COLO668 (cell line): ENCODE data around the gene INKA1.

Experiments
- DNase-seq: peaks from one replicate; lab custom pipeline; 2025; ENCODE audit not compliant: unreplicated experiment; lab: John Stamatoyannopoulos, UW

INKA1 gene

DNA sequence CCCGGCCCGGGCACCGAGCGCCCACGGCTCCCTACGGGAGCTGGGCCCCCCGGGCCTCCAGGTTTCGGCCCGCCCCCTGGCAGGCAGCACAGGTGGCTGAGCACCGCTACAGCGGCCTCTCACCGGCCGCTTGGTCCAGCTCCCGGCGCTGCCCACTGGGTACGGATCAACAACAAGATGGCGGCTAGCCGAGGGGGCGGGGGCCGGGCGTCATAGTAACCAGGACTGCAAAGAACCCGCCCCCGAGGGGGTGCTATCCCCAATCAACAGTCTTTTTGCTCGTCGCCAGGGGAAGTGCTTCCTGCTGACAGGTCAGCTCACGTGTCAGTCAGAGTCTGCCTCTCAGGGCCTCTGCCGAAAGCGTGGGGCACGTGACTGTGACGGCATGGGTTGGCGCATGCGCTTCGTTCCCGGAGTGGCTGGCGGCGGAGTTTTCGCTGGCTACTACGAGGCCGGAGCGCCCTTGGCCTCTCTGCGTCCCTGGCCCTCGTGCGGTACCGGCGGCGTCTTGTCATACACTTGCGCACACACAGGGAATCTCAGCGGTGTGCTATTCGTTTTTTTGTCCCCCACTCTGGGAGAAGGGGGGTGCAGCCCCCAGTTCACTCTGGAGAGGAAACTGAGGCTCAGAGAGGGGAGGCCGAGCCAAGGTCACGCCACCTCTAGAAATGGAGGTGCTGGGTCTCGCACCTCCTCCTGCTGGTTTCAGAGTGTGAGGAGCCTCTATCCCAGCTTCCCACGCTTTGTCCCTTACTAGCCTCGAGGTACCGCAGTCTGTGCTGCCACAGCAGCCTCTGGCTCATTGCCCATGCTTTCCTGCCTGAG, 16.5 kb upstream of the INKA1 start, which contains the start of gene IP6K1:
Gene IP6K1 (minus strand): TSS at position 186 of the 825 bp plus-strand sequence. CDS start 38,502 bp downstream, outside the sequence.
- DNase-seq = peak; percentile 97

DNA sequence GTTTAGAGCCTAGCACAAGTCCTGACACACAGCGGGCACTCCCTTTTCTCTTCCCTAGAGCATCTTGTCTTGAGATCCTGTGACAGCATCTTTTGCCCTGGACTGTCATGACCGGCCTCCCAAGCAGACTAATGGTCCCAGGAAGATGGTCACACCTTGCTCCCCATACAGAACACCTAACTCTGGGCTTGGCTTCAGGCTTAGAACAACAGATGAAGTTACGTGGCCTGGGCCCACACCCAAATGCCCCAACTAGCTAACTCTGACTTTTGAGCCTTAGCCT, 15.9 kb upstream of the INKA1 start:
- DNase-seq = no peak

DNA sequence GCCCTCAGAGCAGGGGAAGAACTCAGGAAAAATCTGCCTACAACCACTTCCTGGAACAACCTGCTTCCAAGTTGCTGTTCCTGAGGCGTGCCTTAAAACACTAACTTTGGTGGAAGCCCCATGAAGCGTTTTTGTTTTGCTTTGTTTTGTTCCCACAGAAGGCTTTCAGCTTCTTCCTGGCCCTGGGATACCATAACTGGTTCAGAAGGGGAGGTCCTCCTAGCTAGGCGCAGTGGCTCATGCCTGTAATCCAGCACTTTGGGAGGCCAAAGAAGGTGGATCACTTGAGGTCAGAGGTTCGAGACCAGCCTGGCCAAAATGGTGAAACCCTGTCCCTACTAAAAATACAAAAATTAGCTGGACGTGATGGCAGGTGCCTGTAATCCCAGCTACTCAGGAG, 15.5 kb upstream of the INKA1 start:
- DNase-seq = no peak

DNA sequence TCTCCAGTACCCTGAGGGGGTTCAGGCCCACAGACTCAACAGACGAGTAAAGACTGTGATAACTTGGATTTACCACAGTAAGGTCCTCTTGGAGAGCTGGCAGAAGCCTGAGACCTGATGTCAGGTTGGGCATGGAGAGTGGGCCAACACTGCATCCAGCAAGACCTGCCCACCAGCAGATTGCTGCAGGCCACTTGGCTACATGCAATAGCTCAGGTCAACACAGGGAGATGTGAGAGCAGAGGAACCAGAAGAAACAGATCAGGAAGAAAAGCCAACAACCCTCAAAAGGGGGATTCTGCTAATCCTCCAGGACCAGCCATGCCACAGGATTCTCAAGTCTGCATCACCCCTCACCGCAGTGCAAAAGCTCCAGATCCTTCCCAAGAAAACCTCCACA, 15.0 kb upstream of the INKA1 start:
- no peak for DNase-seq

DNA sequence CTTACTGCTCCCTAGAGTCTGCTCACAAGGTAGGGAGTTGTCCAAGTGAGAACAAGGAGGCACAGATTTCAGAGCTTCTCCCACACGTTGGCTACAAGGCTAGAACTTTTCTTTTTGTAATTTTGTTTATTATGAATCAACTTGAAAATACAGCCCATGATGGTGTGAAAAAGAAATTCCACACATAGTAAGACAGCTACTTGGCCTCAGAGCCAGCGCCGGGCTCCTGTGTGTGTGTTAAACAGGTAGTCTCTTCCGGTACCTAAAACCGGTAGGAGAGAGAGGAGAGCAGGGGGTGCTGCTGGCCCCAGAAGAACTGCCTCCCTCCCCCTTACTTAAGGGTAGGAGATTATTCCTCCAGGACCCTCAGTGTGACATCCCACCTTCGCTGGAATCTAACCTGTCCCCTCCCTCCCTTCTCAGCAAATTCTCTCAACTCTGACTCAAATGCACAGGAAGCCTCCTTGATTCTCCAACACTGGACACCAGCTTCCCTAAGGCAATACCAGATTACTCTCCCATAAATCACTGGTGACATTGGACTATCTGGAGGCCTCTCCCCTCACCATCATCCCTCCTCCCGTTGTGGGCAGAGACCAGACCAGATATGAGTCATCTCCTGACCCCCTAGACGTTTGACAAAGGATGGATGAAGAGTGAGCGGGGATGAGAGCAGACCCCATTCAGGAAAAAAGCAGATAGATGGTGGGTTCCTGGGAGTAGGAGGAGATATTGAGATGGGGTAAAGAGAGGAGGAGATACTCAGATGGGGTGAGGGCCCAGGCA, 12.2 kb upstream of the INKA1 start:
- DNase-seq = no peak

DNA sequence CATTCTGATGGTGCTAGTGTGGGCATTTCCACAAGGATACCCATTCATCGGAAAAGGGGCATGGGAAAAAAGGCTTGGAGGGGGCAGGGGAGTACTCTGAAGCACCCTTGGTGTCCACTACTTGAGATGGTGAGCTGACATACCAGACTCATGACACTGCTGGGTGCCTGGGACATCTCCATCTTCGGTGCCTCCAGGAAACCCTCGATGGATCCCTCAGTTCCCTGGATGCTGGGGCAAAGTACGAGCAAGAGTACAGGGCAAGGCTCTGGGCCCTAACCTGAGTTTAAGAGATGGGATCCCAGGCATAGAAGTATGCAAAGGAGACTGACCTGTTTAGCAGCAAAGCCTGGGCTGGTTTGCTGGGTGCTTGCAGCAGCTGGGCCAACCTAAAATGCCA, 11.5 kb upstream of the INKA1 start:
- DNase-seq = no peak

DNA sequence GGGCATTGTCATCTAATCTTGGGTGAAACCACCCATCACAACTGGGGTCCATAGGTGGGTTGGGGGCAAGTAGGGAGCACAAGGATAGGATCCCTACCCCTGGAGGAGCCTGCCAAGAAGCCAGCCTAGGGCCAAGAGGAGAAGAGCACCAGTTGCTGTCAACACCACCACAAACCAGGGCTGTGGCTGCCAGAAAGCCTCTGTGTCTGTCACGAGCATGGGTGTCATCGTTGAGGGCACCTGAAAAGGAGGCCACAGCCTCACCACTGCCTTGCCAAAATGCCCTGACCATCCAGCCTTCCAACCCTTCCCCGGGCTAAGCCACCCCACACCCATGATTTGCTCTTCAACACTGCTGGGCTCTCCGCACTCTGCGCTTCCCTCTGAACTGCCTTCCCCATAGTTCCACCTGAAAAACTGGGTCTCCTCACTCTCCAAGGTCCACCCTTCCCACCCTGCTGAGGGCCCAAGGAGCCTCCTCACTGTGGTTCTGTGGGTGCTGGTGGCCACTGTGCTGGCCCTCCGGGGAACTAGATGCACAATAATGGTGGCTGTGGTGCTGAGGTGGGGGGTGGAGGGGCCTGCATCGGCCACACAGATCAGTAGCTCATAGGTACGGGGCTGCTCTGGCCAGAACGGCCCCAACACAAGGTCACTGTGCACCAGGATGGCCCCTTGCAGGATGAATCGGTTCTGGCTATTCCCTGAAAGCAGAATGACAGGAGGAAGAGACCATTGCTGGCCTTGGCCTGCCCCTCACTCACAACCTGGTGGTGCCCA, 10.5 kb upstream of the INKA1 start:
- no peak for DNase-seq

DNA sequence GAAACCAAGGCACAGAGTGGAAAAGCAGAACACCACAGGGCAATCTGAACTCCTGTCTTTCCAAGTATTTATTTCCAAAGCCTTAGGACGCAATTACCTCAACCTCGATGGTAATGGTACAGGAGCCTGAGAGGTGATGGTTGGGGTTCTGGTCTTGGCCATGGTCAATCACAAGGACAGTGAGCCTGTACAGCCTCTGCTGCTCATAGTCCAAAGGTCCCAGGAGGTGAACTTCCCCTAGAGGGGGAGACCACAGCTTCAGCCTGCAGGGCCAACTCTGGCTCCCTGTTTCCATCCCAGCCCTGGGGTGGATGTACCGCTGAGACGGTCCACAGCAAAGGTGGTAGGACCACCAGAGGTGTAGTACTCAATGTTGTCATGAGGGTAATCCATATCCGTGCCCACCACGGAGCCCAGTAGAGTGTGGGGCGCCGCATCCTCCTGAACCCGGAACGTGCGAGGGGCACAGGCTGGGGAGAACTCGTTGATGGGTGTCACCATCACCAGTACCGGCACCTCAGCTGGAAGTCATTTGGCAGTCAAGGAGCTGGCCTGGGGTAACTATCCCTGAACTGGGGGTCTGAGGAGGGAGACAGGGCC, 9.5 kb upstream of the INKA1 start:
- no peak for DNase-seq

DNA sequence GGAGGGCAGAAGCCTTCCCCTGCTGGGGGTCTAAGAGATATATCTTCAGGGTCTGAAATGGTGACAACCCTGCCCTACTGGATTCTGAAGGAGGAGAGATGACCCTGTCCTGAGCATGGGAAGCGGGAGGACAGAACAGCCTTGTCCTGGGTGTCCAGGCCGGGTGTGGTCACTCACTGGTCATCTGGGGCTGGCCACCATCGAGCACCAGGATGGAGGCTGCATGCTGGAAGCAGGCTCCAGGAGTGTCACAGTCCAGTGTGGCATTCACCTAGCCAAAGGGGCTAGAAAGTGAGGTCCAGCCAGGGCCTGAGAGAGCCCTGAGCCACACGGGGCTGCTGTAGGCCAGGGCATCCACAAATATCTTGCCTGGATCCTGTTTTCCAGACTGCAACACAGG, 8.6 kb upstream of the INKA1 start:
- no peak for DNase-seq

DNA sequence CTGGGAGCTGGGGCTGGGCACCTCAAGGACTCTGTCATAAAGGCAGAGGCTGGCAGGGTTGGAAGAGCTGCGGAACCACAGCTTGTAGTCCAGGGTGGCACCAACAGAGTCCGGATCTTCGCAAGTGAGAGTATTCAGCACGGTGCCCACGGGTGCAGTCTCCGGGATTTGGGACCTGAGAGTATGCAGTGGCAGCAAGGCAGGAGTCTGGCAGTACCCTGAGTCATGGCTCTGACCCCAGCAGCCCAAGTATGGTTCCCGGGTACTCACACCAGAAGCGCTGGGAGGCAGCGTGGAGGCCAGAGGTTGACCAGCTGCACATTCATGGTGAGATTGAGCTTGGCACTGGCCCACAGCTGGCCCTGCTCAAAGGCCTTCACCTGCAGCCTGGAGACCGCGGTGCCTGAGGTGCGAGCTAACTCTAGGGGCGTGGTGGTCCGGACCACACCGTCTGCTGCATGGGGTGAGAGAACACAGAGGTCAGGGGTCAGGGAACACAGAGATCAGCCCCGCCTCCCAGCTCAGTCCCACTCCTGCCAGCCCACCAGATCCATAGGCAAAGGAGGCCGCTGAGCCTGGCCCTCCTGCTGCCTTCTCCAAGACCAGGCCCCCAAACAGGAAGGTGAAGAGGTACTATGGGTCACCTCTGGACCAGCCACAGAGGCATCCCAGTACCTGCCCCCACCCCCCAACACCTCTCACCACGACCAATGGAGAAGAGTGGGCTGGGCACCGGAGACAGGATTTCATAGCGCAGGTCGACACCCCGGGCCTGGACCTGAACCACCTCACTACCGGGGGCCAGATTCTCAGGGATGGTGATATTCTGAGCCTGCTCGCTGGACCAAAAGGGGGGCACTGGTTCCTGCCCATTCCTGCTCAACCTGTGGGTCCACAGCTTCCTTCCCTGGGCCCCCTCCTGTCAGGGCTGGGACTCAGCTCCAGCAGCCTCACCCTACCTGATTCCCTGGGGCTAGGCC, 7.8 kb upstream of the INKA1 start:
- no peak for DNase-seq

DNA sequence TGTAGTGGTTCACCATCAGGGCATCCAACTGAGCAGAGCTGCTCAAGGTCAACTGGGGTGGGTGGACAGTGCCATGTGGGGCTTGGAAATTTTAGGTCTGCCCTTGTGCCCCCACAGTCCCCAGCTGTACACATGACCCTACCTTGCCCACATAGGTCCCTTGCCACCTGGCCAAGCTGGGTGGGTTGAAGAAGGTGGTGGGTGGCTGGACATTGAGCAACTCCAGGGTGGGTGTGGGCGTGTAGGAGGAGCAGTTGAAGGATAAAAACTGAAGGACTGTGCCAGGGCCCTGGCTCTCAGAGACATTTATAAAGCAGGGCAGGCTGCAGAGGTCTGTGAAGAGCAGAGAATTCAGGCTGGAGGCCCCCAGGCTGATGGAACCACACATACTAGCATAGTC, 4.0 kb upstream of the INKA1 start:
- DNase-seq = no peak

DNA sequence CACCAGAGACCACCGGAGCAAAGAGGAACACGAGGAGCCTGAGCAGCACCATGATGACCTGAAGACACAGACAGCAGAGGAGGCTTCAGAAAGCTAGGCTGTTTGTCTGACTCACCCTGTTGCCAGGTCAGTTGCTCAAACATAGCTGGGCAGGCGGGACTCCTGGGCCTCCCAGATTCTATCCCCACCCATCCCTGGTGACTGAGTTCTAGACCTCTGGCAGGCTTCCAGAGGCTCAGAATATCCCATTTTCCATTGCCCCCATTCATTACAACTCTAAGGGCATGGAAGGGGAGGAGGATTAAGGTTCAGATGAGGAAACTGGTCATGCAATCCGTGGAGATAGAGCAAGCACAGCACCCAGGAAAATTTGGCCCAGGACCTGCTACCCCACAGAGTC, 3.3 kb upstream of the INKA1 start, which contains the start of gene CDHR4:
Gene CDHR4 (minus strand): TSS at position 113 of the 400 bp plus-strand sequence. CDS start 61 bp downstream, at position 52.
- no peak for DNase-seq

DNA sequence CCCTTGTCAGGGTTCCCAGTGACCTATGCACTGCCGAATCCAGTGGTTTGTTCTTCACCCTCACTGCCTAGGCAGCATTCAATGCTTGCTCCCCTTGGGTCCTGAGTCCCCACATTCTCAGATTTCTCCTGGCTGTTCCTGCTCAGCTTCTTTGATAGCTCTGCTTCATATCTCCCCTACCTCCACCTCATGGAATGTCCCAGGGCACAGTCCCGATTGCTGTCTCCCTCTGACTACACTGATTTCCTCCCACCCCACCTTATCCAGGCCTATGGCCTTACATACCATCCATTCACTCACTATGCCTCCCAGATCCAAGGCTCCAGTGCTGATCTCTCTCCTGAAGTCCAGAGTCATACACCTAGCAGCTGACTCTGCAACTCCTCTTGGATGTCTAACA, 1.9 kb upstream of the INKA1 start:
- no peak for DNase-seq

DNA sequence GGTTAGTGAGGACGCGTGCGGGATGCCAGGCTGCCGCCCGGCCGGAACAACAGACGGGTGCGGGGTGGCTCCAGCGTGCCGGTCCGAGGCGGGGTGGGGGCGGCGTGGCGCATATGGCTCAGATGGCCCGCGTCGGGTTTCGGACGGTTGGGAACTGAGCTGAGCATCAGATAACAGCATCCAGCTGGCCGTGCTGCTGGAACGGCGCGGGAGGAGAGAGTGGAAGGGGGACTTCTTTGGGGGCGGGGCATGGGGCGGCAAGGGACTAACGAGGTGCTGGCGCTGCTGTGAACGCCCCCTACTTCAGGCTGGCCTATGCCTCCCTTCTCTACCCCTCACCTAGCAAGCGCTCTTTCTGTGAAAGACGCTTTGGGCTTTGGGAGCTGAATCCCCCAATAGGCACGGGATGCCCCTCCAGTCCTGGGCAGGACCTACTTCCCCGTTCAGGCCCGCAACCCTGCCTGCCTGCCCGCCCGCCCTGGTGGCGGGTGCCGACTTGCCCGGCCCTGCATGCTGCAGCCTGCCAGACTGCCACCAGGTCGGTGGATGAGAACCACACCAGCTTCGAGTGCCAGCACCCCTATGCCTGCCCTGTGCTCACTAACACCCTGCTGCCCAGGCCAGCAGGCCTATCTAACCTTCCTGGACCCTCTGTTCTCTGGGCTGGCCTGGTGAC, 542 bp downstream of the INKA1 start:
- DNase-seq = peak; percentile 45

DNA sequence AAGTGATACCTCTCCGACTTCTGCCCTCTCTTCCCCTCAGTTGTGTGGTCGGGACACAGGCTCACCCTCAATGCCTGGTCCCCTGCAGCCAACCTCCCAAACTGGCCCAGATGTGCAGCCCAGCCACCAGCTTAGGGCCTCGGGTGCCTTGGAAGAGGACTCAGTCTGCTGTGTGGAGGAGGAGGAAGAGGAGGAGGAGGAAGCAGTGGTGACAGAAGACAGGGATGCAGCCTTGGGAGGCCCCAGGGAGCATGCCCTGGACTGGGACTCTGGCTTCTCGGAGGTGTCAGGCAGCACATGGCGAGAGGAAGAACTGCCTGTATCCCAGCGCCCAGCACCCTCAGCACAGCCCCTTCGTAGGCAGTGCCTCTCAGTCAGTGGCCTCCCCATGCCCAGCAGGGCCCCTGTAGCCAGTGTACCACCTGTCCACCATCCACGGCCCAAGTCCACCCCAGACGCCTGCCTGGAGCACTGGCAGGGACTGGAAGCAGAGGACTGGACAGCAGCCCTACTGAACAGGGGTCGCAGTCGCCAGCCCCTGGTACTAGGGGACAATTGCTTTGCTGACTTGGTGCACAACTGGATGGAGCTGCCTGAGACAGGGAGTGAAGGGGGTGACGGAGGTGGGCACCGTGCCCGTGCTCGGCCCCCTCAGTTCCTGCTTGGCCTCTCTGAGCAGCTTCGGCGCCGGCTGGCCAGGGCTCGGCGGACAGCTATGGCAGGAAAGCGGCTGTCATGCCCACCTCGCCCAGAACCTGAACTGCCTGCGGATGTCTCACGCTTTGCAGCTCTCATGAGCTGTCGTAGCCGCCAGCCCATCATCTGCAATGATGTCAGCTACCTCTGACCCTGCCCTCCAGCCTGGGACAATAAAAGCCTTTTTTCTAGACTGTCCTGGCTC, 1.3 kb downstream of the INKA1 start:
- no peak for DNase-seq

DNA sequence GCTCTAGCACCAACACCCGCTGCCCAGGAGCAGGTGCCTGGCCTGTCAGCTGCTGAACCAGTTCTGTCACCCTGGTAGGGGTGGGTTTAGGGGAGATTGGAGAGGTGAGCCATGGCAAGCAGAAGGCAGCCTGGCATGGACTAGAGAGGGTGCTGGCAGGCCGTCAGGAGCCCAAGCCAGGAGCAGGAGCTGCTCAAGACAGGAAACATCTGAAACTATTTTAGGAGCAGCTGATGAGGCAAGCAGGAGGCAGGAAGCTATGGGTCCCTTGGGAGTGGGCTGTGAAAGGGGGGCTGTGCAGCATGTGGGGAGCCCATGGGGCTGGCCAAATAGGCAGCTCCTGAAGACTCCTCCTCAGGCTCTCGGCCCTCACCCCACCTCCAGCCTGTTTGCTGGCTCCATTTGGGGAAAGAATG, 2.3 kb downstream of the INKA1 start:
- peak; percentile 5 for DNase-seq

DNA sequence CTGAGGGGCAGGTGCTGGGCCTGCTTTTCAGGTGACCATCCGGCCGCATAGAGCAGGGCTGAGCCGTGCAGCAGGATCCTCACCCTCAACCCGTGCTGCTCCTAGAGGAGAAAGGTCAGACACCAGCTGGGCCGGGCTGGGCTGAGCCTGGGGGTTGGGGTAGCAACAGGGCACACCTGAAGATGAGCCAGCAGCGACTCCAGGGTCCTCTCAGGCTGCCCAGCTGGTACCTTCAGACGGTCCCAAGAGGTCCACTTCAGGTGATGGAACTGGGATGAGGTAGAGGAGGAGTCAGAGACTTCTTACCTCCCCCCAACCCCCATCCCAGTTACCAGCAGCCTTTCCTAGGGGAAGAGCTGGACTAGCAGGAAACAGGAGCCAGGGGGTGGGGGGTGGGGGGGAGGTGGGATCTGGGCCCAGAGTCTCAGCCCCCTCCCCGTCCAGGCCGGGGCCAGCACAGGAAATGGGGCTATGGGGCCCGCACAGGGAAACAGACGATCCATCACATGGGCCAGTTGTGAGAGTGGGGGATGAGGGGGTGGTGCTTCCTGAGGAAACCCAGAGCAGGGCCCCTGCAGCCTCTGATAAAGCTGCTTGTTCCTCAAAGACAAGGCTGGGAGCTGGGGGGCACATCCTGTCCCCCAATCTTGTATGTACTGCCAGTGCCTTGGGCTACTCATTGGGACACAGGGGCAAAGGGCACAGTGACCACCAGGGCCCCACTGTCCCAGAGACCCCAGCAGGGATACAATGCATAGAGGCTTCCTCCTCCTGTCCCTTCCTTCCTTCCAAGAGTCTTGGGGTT, 3.0 kb downstream of the INKA1 start:
- no peak for DNase-seq

DNA sequence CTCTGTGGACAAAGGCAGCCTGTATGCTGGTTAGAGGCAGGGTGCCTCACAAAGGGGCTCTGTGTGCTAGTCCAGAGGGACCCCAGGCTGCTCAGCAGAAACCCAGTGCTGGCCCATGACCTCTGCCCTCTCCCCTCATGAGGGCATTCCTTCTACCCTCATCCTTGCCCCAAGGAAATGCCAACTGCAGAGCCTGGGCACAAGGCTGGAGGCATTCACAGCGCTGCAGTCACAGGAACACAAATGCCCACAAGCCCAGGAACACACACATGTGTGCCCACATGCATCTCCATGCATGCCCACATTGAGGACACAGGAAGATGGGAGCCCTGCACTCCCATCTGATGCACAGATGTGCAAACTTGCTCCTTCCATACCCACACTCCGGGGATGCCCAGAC, 3.8 kb downstream of the INKA1 start:
- DNase-seq = no peak
